GM19238 (cell line): ENCODE results near the gene CSF1.
"Not testable (repeated sequence)": the region's sequence is repeated elsewhere in the genome, so short reads cannot be mapped to it uniquely, and the experiment has no call there.

Experiments
- DNase-seq: peaks from one replicate; pipeline ENCODE4 v3.0.0; 2011; ENCODE audit warnings: low spot score; ENCODE audit not compliant: insufficient read length

Gene CSF1

GRCh38 chr1:109935451-109935900, 24.8 kb downstream of the CSF1 start:
- DNase-seq = no peak

- DNase-seq = no peak
Observed at GRCh38 chr1:109937738-109938137, 27.1 kb downstream of the CSF1 start.

GRCh38 chr1:109938556-109938955, 27.9 kb downstream of the CSF1 start:
- DNase-seq = no peak

GRCh38 chr1:109942434-109942833, 31.8 kb downstream of the CSF1 start:
- DNase-seq = no peak

- no peak for DNase-seq
Observed at GRCh38 chr1:109944541-109944940, 33.9 kb downstream of the CSF1 start.

GRCh38 chr1:109946511-109946910, 35.9 kb downstream of the CSF1 start:
- no peak for DNase-seq

GRCh38 chr1:109947582-109948284, 37.1 kb downstream of the CSF1 start:
- DNase-seq = no peak

- DNase-seq = no peak
Observed at GRCh38 chr1:109948285-109948630, 37.6 kb downstream of the CSF1 start.

GRCh38 chr1:109950038-109950437, 39.4 kb downstream of the CSF1 start:
- DNase-seq = no peak

- no peak for DNase-seq
Observed at GRCh38 chr1:109950509-109950908, 39.9 kb downstream of the CSF1 start.

GRCh38 chr1:109951501-109951900, 40.9 kb downstream of the CSF1 start:
- DNase-seq = not testable (repeated sequence)

- no peak for DNase-seq
Observed at GRCh38 chr1:109954041-109954512, 43.4 kb downstream of the CSF1 start.

GRCh38 chr1:109959632-109959973, 49.0 kb downstream of the CSF1 start:
- DNase-seq = no peak

GRCh38 chr1:109959974-109960744, 49.5 kb downstream of the CSF1 start:
- DNase-seq = no peak

GRCh38 chr1:109960745-109961094, 50.1 kb downstream of the CSF1 start:
- DNase-seq = no peak

- no peak for DNase-seq
Observed at GRCh38 chr1:109963864-109964263, 53.2 kb downstream of the CSF1 start.

GRCh38 chr1:109969146-109969829, 58.6 kb downstream of the CSF1 start:
- no peak for DNase-seq

GRCh38 chr1:109969907-109970306, 59.3 kb downstream of the CSF1 start:
- no peak for DNase-seq

- no peak for DNase-seq
Observed at GRCh38 chr1:109971559-109971958, 60.9 kb downstream of the CSF1 start.

- DNase-seq = no peak
Observed at GRCh38 chr1:109974191-109974590, 63.5 kb downstream of the CSF1 start.

GRCh38 chr1:109975718-109976117, 65.1 kb downstream of the CSF1 start:
- no peak for DNase-seq

GRCh38 chr1:109976762-109977161, 66.1 kb downstream of the CSF1 start:
- no peak for DNase-seq
